GM12872 (cell line): ENCODE results near the gene CEP104.

ENCODE experiments used
- CTCF ChIP-seq: IDR thresholded peaks from 3 replicates; pipeline ENCODE4 v1.5.1; 2011; ENCODE audit warnings: low read depth, mild to moderate bottlenecking, low read length, moderate library complexity; ENCODE audit not compliant: insufficient read depth

Gene CEP104

GRCh38 chr1:3903141-3904005 lies 46.4 kb upstream of the CEP104 start:
- TF ChIP-seq CTCF, result no peak

- TF ChIP-seq CTCF, result no peak
Observed at GRCh38 chr1:3902571-3903091, 45.6 kb upstream of the CEP104 start.

GRCh38 chr1:3902111-3902511 lies 45.1 kb upstream of the CEP104 start:
- no peak for TF ChIP-seq CTCF

- TF ChIP-seq CTCF, result no peak
Observed at GRCh38 chr1:3900969-3901529, 44.0 kb upstream of the CEP104 start.

- TF ChIP-seq CTCF, result no peak
Observed at GRCh38 chr1:3900150-3900968, 43.3 kb upstream of the CEP104 start, which contains the start of gene C1orf174. TSS of gene C1orf174 (minus strand) at chr1:3900272. CDS start at chr1:3900186, 86 bp downstream.

GRCh38 chr1:3899754-3900149 lies 42.7 kb upstream of the CEP104 start:
- peak; percentile 37; the same call in 1 of the 3 replicates for TF ChIP-seq CTCF
